Glutamatergic neuron (in vitro differentiated cells): ENCODE measurements around the gene NR3C2. TPM values are rescaled to one million over a fixed set of nuclear protein-coding genes. Genes with fewer than 3 reads are reported as not detected.

Experiments used
- DNase-seq: peaks from one replicate; pipeline ENCODE4 v3.0.0; 2022
- H3K27ac Mint-ChIP-seq: one replicate; pipeline ENCODE4 v1.8.0; 2020; ENCODE audit warnings: mild to moderate bottlenecking, mixed read lengths, inconsistent platforms; ENCODE audit not compliant: unreplicated experiment
- H3K27me3 Mint-ChIP-seq: one replicate; pipeline ENCODE4 v1.8.0; 2020; ENCODE audit warnings: mild to moderate bottlenecking, moderate library complexity, mixed read lengths, inconsistent platforms; ENCODE audit not compliant: unreplicated experiment
- H3K36me3 Mint-ChIP-seq: one replicate; pipeline ENCODE4 v1.8.0; 2020; ENCODE audit warnings: mild to moderate bottlenecking, mixed read lengths, inconsistent platforms; ENCODE audit not compliant: unreplicated experiment
- H3K4me1 Mint-ChIP-seq: one replicate; pipeline ENCODE4 v1.8.0; 2020; ENCODE audit warnings: mild to moderate bottlenecking, low read depth, mixed read lengths, inconsistent platforms; ENCODE audit not compliant: unreplicated experiment
- H3K4me3 Mint-ChIP-seq: one replicate; pipeline ENCODE4 v1.8.0; 2020; ENCODE audit warnings: mild to moderate bottlenecking, mixed read lengths, inconsistent platforms; ENCODE audit not compliant: unreplicated experiment
- H3K9me3 Mint-ChIP-seq: one replicate; pipeline ENCODE4 v1.8.0; 2020; ENCODE audit warnings: mild to moderate bottlenecking, moderate library complexity, mixed read lengths, inconsistent platforms; ENCODE audit not compliant: unreplicated experiment
- CTCF ChIP-seq: fragments of 200-600 bp; sonication (generic); IDR thresholded peaks from one replicate; pipeline ENCODE4 v1.5.0; 2021; ENCODE audit not compliant: partially characterized antibody, unreplicated experiment
- total RNA-seq: library from RNA; stranded (reverse); fragmentation: NEBNext Ultra II Directional; extraction: Animal tissue kit (Norgen Biotek cat#: 25700); gene quantifications from one replicate; pipeline ENCODE4 v1.2.1, GENCODE V29; 2021; ENCODE audit not compliant: unreplicated experiment

Gene NR3C2
- total RNA-seq, 1 donor from 2014 or later, result 0.29 TPM

GRCh38 chr4:148447681-148448080 is 5.5 kb upstream of the NR3C2 start:
- no peak for TF ChIP-seq CTCF
- Mint-ChIP-seq H3K4me3 (no peak overlapping the region), H3K27ac (no peak overlapping the region), H3K4me1 (peaks cover 3% of the 10 kb centered on the region), H3K9me3 (peaks cover 5% of the 10 kb centered on the region), H3K36me3 (no peaks in the 10 kb centered on the region), H3K27me3 (peaks cover 11% of the 10 kb centered on the region)
- no peak for DNase-seq

- Mint-ChIP-seq H3K27ac (no peak overlapping the region), H3K4me1 (peaks cover 3% of the 10 kb centered on the region), H3K9me3 (peaks cover 5% of the 10 kb centered on the region), H3K27me3 (peaks cover 12% of the 10 kb centered on the region), H3K36me3 (no peaks in the 10 kb centered on the region), H3K4me3 (peak overlapping the region; percentile 88)
- no peak for DNase-seq
- no peak for TF ChIP-seq CTCF
Observed at GRCh38 chr4:148445860-148446330, 3.7 kb upstream of the NR3C2 start.

- no peak for TF ChIP-seq CTCF
- peaks cover 5% of the 10 kb centered on the region for H3K9me3 Mint-ChIP-seq
- H3K4me3 Mint-ChIP-seq, result peak overlapping the region; percentile 88
- peak; percentile 50 for DNase-seq
- H3K36me3 Mint-ChIP-seq, result no peaks in the 10 kb centered on the region
- H3K27me3 Mint-ChIP-seq, result peaks cover 12% of the 10 kb centered on the region
- H3K4me1 Mint-ChIP-seq, result peaks cover 3% of the 10 kb centered on the region
- H3K27ac Mint-ChIP-seq, result no peak overlapping the region
Observed at GRCh38 chr4:148445071-148445859, 3.1 kb upstream of the NR3C2 start.

- no peak overlapping the region for H3K27ac Mint-ChIP-seq
- H3K4me1 Mint-ChIP-seq, result peaks cover 3% of the 10 kb centered on the region
- peak; percentile 59 for DNase-seq
- H3K27me3 Mint-ChIP-seq, result peaks cover 12% of the 10 kb centered on the region
- no peak for TF ChIP-seq CTCF
- peaks cover 5% of the 10 kb centered on the region for H3K9me3 Mint-ChIP-seq
- H3K4me3 Mint-ChIP-seq, result peak overlapping the region; percentile 79
- H3K36me3 Mint-ChIP-seq, result no peaks in the 10 kb centered on the region
Observed at GRCh38 chr4:148444296-148445070, 2.3 kb upstream of the NR3C2 start.
